HUES48 (cell line): ENCODE measurements around the gene ALOX5.
"Not testable (repeated sequence)": the region's sequence is repeated elsewhere in the genome, so short reads cannot be mapped to it uniquely, and the experiment has no call there.

Experiments used
- H3K27ac ChIP-seq: one replicate; pipeline ENCODE4 v1.7.0; 2013; ENCODE audit warnings: low read depth, low read length, inconsistent platforms
- H3K27me3 ChIP-seq: 2 replicates; pipeline ENCODE4 v1.6.1; 2013; ENCODE audit warnings: mild to moderate bottlenecking, low read length; ENCODE audit not compliant: control insufficient read depth, insufficient read depth
- H3K36me3 ChIP-seq: 2 replicates; pipeline ENCODE4 v1.6.1; 2013; ENCODE audit warnings: low read length; ENCODE audit not compliant: control insufficient read depth, insufficient read depth
- H3K4me1 ChIP-seq: 2 replicates; pipeline ENCODE4 v1.6.1; 2013; ENCODE audit warnings: mild to moderate bottlenecking, low read length; ENCODE audit not compliant: control insufficient read depth, insufficient read depth
- H3K4me3 ChIP-seq: 2 replicates; pipeline ENCODE4 v1.5.1; 2013; ENCODE audit warnings: mild to moderate bottlenecking, low read depth, low read length
- H3K9ac ChIP-seq: 2 replicates; pipeline ENCODE4 v1.6.1; 2013; ENCODE audit warnings: mild to moderate bottlenecking, low read depth, low read length, moderate library complexity
- H3K9me3 ChIP-seq: 2 replicates; pipeline ENCODE4 v1.6.1; 2013; ENCODE audit warnings: low read length; ENCODE audit not compliant: control insufficient read depth, insufficient read depth

ALOX5 gene

DNA sequence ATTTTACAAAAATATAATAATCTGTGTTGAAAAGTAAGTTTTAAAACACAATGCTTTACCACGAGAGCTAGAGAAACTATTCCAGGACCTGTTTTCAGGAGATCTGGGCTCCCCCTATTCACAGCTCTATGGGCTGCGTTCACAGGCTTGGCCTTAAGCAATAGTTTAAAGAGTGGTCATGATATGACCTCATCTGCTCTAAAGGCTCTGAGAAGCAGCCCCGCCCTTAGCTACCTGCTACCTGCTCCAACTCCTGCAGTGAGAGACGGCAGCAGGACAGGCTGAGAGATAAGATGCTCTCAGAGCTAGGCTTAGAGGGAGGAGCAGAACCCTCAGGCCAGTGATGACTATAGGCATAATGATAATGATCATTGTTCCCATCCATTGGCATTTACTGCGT is 12.6 kb downstream of the ALOX5 start:
- H3K4me3 ChIP-seq, result no peak overlapping the region
- H3K36me3 ChIP-seq, result no peaks in the 10 kb centered on the region
- H3K9ac ChIP-seq, result no peak overlapping the region

DNA sequence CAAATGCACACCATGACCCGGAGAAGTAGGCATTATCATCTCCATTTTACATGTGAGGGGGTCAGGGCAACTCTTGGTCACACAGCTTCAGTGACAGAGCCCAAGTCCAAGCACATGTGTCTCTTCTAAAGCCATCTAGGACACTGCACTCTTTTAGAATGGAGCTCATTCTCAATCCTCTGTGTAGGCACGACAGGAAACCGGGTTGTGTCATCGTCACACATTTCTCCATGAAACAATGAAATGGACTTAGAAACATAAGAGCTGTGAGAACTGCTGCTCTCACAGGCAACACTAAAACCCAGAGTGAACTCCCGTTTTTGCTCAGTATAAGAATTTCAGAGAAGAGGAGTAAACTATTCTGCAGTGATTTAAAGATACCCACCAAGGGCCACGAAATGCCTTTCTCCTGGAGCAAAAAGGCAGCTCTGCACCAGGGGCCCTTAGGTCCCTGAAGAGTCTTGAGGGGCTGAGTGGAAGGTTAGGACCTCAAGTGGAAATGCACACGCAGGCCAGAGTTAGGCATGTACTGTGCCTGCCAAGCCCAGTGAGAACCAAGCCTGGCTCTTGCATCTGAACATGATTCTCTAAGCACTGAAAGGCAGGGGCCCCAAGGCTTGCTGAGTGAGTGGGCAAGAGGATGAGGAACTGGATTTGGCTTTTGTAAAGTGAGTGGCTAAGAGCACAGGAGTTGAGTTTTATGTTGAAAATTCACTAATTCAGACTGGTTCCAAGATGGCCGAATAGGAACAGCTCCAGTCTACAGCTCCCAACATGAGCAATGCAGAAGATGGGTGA is 13.3 kb downstream of the ALOX5 start:
- H3K27ac ChIP-seq, result no peak overlapping the region
- no peak overlapping the region for H3K4me3 ChIP-seq
- H3K9me3 ChIP-seq, result peaks cover 5% of the 10 kb centered on the region; the same call in 1 of the 2 replicates
- no peaks in the 10 kb centered on the region for H3K4me1 ChIP-seq
- no peak overlapping the region for H3K9ac ChIP-seq
- H3K27me3 ChIP-seq, result no peaks in the 10 kb centered on the region
- H3K36me3 ChIP-seq, result no peaks in the 10 kb centered on the region

More for the DNA sequence above, 12.6 kb downstream of the ALOX5 start:
- Histone ChIP-seq H3K9me3 (peaks cover 5% of the 10 kb centered on the region; the same call in 1 of the 2 replicates), H3K27ac (no peak overlapping the region), H3K27me3 (no peaks in the 10 kb centered on the region), H3K4me1 (no peaks in the 10 kb centered on the region)

DNA sequence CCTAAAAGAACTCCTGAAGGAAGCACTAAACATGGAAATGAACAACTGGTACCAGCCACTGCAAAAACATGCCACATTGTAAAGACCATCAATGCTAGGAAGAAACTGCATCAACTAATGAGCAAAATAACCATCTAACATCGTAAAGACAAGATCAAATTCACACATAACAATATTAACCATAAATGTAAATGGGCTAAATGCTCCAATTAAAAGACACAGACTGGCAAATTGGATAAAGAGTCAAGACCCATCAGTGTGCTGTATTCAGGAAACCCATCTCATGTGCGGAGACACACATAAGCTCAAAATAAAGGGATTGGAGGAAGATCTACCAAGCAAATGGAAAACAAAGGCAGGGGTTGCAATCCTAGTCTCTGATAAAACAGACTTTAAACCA is 15.7 kb downstream of the ALOX5 start:
- not testable (repeated sequence) for H3K27ac ChIP-seq, H3K4me1 ChIP-seq, H3K9me3 ChIP-seq, H3K4me3 ChIP-seq, H3K27me3 ChIP-seq, H3K9ac ChIP-seq, H3K36me3 ChIP-seq

DNA sequence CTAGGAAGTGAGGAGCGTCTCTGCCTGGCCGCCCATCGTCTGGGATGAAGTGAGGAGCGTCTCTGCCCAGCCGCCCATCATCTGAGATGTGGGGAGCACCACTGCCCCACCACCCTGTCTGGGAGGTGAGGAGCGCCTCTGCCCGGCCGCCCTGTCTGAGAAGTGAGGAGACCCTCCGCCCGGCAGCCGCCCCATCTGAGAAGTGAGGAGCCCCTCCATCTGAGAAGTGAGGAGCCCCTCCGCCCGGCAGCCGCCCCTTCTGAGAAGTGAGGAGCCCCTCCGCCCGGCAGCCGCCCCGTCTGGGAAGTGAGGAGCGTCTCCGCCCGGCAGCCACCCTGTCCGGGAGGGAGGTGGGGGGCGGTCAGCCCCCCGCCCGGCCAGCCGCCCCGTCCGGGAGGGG is 17.6 kb downstream of the ALOX5 start:
- not testable (repeated sequence) for H3K9me3 ChIP-seq, H3K27ac ChIP-seq, H3K4me1 ChIP-seq, H3K9ac ChIP-seq, H3K27me3 ChIP-seq, H3K36me3 ChIP-seq, H3K4me3 ChIP-seq

DNA sequence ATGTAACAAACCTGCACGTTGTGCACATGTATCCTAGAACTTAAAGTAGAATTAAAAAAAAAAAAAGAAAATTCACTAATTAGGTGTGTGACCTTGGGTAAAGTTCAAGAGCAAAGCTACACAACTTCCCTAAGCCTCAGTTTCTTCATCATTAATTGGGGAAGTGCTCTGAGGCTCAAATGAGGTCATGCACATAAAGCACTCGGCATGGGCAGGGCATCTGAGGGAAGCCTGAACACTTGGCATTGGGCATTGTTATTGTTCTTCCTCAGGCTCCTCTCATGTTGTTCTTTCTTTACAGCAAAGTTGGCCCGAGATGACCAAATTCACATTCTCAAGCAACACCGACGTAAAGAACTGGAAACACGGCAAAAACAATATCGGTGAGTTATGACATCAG is 21.5 kb downstream of the ALOX5 start:
- H3K9ac ChIP-seq, result no peak overlapping the region
- no peak overlapping the region for H3K4me3 ChIP-seq

DNA sequence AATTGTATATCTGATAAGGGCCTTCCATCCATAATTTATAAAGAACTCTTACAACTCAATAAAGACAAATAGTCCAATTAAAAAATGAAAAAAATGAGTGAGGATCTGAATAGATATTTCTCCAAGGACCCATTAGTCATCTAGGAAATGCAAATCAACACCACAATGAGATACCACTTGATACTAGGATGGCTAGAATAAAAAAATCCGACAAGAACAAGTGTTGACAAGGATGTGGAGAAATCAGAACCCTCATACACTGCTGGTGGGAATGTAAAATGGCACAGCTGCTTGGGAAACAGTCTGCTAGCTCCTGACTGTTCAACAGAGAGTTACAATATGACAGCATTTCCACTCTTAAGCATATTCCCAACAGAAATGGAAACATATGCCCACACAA is 24.6 kb downstream of the ALOX5 start:
- Histone ChIP-seq H3K4me3 (no peak overlapping the region), H3K4me1 (no peaks in the 10 kb centered on the region), H3K27me3 (no peaks in the 10 kb centered on the region), H3K36me3 (no peaks in the 10 kb centered on the region), H3K27ac (no peak overlapping the region), H3K9me3 (0 out of 2 replicates have a peak, but pooled peaks cover 5% of the 10 kb centered on the region), H3K9ac (no peak overlapping the region)

More for the DNA sequence above, 21.5 kb downstream of the ALOX5 start:
- H3K36me3 ChIP-seq, result no peaks in the 10 kb centered on the region
- H3K9me3 ChIP-seq, result 0 out of 2 replicates have a peak, but pooled peaks cover 5% of the 10 kb centered on the region
- H3K4me1 ChIP-seq, result no peaks in the 10 kb centered on the region
- no peaks in the 10 kb centered on the region for H3K27me3 ChIP-seq
- H3K27ac ChIP-seq, result no peak overlapping the region

DNA sequence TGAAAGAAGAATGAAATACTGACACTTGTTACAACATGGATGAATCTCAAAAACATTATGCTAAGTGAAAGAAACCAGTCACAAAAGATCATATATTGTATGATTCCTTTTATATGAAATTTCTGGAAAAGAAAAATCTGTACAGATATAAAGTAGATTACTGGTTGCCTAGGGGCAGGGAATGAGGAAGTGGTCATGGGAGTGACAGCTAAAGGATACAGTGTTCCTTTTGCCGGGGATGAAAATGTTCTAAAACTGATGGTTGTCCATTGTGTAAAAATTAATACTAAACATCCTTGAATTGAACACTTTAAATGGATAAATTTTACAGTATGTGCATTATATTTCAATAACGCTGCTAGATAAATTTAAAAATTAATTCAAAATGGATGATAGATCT is 25.1 kb downstream of the ALOX5 start:
- no peak overlapping the region for H3K27ac ChIP-seq
- H3K9ac ChIP-seq, result no peak overlapping the region
- H3K36me3 ChIP-seq, result no peaks in the 10 kb centered on the region
- H3K4me1 ChIP-seq, result no peaks in the 10 kb centered on the region
- H3K9me3 ChIP-seq, result 0 out of 2 replicates have a peak, but pooled peaks cover 5% of the 10 kb centered on the region
- H3K27me3 ChIP-seq, result no peaks in the 10 kb centered on the region
- H3K4me3 ChIP-seq, result no peak overlapping the region

DNA sequence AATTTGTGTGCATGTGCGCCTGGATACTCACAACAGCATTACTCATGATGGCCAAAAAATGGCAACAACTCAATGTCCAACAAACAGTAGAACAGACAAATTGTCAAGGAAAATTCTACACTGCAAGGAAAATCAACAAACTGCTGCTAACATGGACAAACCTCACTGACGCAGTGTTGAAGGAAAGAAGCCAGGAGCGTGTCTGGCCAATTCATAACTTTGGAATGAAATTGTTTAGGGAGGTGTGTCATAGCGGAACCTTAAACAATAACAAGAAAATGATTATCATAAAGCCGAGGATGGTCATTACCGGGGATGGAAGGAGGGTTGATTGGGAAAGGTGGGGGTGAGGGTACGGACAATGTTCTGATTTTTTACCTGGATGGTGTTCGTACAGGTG is 29.1 kb downstream of the ALOX5 start:
- Histone ChIP-seq H3K27me3 (no peaks in the 10 kb centered on the region), H3K9ac (no peak overlapping the region), H3K36me3 (no peaks in the 10 kb centered on the region), H3K27ac (no peak overlapping the region), H3K4me3 (no peak overlapping the region), H3K9me3 (no peaks in the 10 kb centered on the region), H3K4me1 (peaks cover 13% of the 10 kb centered on the region)

DNA sequence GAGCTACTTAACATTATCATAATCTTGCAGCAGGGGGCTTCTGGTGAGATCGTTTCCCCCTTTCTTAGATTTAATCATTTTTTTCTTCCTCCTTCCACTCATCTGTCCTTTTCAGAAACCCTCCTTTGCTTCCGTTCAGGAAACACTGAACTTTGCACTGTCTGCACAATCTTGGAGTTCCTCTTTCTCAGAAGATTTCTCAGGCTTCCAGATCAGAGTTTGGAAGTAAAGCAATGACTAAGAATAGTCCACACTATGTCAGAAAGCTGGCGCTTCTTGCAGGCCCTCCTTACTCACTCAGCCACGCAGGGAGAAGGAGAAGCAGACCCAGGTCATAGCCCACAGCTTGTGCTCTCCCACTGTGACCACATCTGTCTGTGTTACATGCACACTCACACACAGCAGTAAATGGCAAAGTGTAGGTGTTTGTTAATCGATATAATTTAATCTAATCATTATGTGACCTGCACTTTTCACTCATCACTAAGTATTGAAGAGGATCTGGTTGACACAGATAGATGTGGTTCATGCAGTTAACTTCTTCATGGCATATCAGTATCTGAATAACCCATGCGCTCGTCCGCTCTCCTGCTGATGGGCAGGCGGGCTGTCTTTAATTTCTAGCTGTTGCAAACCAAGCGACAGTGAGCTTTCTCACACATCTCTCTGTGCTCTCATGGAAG is 30.2 kb downstream of the ALOX5 start:
- Histone ChIP-seq H3K4me3 (no peak overlapping the region), H3K27ac (no peak overlapping the region), H3K27me3 (no peaks in the 10 kb centered on the region), H3K9me3 (0 out of 2 replicates have a peak, but pooled peaks cover 2% of the 10 kb centered on the region), H3K4me1 (peaks cover 23% of the 10 kb centered on the region), H3K9ac (no peak overlapping the region), H3K36me3 (no peaks in the 10 kb centered on the region)

DNA sequence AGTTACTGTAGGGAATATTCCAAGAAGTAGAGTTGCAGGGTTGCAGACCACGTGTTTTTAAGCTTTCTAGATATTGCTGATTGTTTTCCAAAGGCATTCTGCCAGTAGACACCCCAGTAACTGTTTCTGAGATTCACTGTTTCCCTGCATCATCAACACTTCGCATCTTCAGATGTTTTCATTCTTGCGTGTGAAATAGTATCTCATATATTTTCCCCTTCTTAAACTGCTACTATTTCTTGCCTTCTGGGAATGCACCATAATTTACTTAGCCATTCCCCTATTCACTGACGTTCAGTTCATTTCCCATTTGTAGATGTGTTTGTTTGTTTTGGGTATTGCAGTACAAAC is 30.7 kb downstream of the ALOX5 start:
- no peak overlapping the region for H3K27ac ChIP-seq
- H3K4me1 ChIP-seq, result peaks cover 23% of the 10 kb centered on the region
- H3K9ac ChIP-seq, result no peak overlapping the region
- no peak overlapping the region for H3K4me3 ChIP-seq
- H3K27me3 ChIP-seq, result no peaks in the 10 kb centered on the region
- H3K36me3 ChIP-seq, result no peaks in the 10 kb centered on the region
- 0 out of 2 replicates have a peak, but pooled peaks cover 2% of the 10 kb centered on the region for H3K9me3 ChIP-seq

DNA sequence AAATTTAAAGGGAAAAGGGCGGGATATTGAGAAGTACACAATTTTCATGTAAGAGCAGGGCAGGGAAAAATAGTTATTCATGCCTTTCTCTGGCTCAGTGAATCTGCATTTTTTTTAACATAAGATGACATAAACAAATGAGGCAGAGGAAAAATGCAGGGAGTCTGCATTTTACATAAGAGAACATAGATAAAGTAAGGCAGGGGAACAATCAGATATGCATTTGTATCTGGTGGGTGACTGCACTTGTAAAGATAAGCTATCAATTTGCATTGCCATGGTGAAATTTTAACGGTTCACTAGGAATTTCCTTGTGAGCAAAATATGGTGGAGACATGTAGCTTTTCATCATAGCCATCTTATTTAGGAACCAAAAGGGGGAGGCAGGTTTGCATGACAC is 33.5 kb downstream of the ALOX5 start:
- Histone ChIP-seq H3K4me1 (peaks cover 26% of the 10 kb centered on the region), H3K27ac (no peak overlapping the region), H3K4me3 (no peak overlapping the region), H3K9ac (no peak overlapping the region), H3K36me3 (no peaks in the 10 kb centered on the region), H3K27me3 (no peaks in the 10 kb centered on the region), H3K9me3 (0 out of 2 replicates have a peak, but pooled peaks cover 2% of the 10 kb centered on the region)
